ENCODE results near the gene HOXD1. TPM values are rescaled to one million over a fixed set of nuclear protein-coding genes. Genes with fewer than 3 reads are reported as not detected.

Gene HOXD1
- polyA plus RNA-seq, 4 donors = 1.00 to 8.2 TPM; not detected in 2

Other genes starting within 250 kb of the HOXD1 start
- gene LNPK, start 186.4 kb upstream of the HOXD1 start, polyA plus RNA-seq = 10 to 100 TPM in 1 of 4 donors, 1 to 10 TPM in 3; 2.2 to 19.6 (median 5.0) TPM
- not detected for gene EVX2, start 104.7 kb upstream of the HOXD1 start, polyA plus RNA-seq
- gene HOXD13, start 95.9 kb upstream of the HOXD1 start, polyA plus RNA-seq = not detected
- not detected for gene HOXD12, start 88.9 kb upstream of the HOXD1 start, polyA plus RNA-seq
- gene HOXD11, start 81.4 kb upstream of the HOXD1 start, polyA plus RNA-seq = not detected
- under 1 TPM in 1 of 4 donors, not detected in 3; 0.09 TPM for gene HOXD10, start 71.9 kb upstream of the HOXD1 start, polyA plus RNA-seq
- gene HOXD9, start 65.9 kb upstream of the HOXD1 start, polyA plus RNA-seq = 1 to 10 TPM in 1 of 4 donors, under 1 TPM in 2, not detected in 1; 0.27 to 1.9 (median 0.28) TPM
- 1 to 10 TPM in 3 of 4 donors, under 1 TPM in 1; 0.89 to 7.3 (median 3.6) TPM for gene HOXD8, start 59.0 kb upstream of the HOXD1 start, polyA plus RNA-seq
- 10 to 100 TPM in 1 of 4 donors, under 1 TPM in 1, not detected in 2; 0.97 to 14.7 TPM for gene HOXD4, start 37.1 kb upstream of the HOXD1 start, polyA plus RNA-seq
- gene HOXD3, start 31.4 kb upstream of the HOXD1 start, polyA plus RNA-seq = 1 to 10 TPM in 1 of 4 donors, under 1 TPM in 1, not detected in 2; 0.98 to 5.2 TPM
- 10 to 100 TPM; 28.1 to 53.7 (median 40.7) TPM for gene MTX2, start 80.8 kb downstream of the HOXD1 start, polyA plus RNA-seq